GM18870 (cell line): Measurements from ENCODE around the gene REEP6.
"Not testable (repeated sequence)": the region's sequence is repeated elsewhere in the genome, so short reads cannot be mapped to it uniquely, and the experiment has no call there.

Source experiments
- ATAC-seq: cut with Tn5 transposase; IDR thresholded peaks from one replicate; pipeline ENCODE4 v1.9.1; 2021; ENCODE audit warnings: moderate library complexity; ENCODE audit not compliant: unreplicated experiment

The REEP6 gene

GRCh38 chr19:1522838-1523237, 31.9 kb downstream of the REEP6 start:
- ATAC-seq, result no peak

DNA sequence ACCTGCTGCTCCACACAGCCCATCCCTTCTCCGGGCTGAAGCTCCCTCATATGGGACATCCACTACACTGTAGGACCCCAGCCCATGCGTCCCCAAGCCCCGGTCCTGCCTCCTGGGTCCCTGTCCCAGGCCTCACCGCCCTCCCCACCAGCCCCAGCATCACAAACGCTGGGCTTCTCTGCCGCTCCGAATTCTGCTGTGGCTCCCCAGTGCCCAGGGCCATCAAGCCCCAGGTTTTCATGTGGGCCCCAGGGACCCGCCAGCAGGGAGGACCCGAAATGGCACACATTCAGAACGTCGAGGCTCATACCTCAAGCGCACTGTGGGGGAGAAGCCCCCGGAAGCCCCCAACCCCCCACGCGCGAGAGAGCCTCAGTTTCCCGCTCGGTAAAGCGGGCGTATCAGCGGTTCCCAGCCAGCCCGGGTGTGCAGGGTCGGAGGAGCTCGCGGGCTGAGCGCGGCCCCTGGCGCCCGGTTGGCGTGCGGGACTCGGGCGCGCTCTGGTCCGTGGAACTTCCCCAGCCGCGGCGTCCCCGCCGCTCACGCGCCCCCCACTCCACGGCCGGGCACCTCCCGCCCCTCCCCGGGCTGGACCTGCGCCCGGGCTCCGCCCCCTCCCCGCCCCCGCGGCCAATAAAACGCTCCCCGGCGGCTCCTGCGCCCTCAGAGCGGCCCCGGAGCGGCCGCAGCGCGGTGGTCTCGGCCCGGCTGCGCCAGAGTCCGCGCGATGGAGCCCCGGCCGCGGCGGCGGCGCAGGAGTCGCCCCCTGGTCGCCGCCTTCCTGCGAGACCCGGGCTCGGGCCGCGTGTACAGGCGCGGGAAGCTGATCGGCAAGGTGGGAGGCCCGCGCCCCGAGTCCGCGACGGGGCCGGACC, 32.7 kb downstream of the REEP6 start, which contains the start of gene PLK5:
PLK5 (plus strand) TSS at position 666 of the 875 bp plus-strand sequence. CDS start 2,920 bp downstream, outside the sequence.
- no peak for ATAC-seq

DNA sequence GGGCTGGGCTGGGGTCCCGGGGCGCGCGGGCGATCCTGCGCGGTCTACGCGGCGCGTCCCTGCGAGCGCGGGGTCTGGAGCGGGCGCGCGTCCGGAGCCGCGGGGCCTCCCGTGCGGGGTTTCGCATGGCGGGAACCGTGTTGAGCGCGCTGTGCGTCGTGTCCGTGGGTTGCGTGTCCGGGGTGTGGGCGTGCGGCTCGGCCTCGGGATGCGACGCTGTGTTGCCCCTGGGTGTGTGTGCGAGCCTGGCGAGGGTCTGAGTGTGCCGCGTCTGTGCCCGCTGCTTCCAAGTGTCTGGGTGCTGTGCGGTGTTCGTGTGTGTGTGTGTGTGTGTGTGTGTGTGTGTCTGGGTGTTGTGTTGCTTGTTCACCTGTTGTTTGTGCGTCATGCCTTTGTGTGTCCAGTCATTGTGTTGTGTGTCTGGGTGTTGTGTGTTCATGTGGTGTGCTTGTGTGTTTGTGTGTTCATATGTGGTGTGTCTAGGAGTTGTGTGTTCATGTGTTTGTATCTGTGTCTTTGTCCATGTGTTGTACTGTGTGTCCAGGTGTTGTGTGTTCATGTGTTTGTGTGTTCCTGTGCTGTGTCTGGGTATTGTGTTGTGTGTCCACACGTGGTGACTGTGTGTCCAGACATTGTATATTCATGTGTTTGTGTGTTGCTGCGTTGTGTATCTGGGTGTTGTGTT, 33.4 kb downstream of the REEP6 start:
- no peak for ATAC-seq

- no peak for ATAC-seq
Observed at GRCh38 chr19:1524972-1525325, 34.0 kb downstream of the REEP6 start.

GRCh38 chr19:1525343-1525742, 34.4 kb downstream of the REEP6 start:
- ATAC-seq, result no peak

DNA sequence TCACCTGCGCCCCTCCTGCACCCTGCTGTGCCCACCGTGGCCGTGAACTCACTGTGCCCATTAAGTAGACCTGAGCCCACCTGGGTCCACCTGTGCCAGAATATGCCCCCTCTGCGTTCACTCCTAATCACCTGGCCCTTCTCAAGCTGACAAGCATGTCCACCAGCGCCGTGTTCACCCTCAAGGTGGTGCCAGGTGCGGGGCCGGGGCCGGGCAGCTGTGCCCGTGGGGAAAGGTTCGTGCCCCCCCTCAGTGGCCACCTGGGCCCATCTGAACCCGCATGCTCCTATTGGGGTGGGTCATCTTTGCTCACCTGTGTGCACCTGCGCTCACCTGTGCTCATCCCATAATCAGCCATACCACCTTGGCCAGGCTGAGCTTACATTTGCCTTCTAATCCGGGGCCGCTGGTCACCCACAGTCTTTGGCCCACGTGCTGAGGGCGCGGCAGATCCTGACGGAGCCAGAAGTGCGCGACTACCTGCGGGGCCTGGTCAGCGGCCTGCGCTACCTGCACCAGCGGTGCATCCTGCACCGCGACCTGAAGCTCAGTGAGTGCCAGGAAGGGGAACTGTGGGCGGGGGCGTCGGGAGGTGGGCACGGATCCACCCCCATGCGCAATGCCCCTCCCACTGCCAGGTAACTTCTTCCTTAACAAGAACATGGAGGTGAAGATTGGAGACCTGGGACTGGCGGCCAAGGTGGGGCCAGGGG, 35.2 kb downstream of the REEP6 start:
- no peak for ATAC-seq

GRCh38 chr19:1526979-1527649, 36.1 kb downstream of the REEP6 start:
- ATAC-seq, result no peak

DNA sequence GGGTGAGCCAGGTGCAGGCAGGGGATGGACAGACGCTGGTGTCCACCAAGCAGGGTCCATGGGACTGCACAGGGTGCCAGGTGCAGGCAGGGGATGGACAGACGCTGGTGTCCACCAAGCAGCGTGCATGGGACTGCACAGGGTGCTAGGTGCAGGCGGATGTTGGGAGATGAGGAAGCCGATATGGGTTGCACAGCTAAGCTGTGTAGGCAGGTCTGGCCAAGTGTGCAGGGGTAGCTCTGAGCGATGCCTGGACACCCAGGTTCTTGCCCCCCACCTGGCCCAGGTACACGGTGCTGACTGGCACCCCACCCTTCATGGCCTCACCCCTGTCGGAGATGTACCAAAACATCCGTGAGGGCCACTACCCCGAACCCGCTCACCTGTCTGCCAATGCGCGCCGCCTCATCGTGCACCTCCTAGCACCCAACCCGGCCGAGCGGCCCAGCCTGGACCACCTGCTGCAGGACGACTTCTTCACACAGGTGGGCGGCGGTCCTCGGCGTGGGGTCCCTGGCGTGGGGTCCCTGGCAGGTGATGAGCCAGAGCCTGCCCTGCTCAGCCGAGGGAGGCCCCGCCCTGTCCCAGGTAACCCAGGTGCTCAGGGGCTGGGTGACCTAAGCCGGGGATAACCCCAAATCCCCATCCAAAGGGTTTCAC, 36.8 kb downstream of the REEP6 start:
- no peak for ATAC-seq

GRCh38 chr19:1528596-1529429, 37.8 kb downstream of the REEP6 start:
- ATAC-seq, result no peak

- no peak for ATAC-seq
Observed at GRCh38 chr19:1529430-1529816, 38.4 kb downstream of the REEP6 start.

GRCh38 chr19:1530856-1531255, 39.9 kb downstream of the REEP6 start:
- ATAC-seq, result not testable (repeated sequence)

DNA sequence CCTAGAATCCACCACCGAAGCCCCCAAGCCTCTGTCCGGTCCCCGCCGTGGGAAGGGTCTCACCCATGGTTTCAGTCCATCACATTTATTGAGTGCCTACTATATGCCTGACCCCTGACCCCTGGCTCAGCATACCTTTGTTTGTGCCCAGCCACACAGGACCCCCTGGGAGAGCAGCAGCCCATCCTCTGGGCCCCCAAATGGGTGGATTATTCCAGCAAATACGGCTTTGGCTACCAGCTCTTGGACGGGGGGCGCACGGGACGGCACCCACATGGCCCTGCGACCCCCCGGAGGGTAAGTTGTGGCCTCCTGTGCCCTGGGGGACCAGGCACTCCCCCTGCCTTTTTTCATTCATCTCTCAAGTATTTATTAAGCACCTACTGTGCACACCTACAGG, 40.6 kb downstream of the REEP6 start:
- no peak for ATAC-seq

GRCh38 chr19:1532003-1532402, 41.0 kb downstream of the REEP6 start:
- ATAC-seq, result no peak

GRCh38 chr19:1533510-1534150, 42.6 kb downstream of the REEP6 start:
- no peak for ATAC-seq

GRCh38 chr19:1534972-1535371, 44.0 kb downstream of the REEP6 start:
- no peak for ATAC-seq

- not testable (repeated sequence) for ATAC-seq
Observed at GRCh38 chr19:1535699-1536098, 44.7 kb downstream of the REEP6 start.

GRCh38 chr19:1538978-1539377, 48.0 kb downstream of the REEP6 start:
- ATAC-seq, result no peak

DNA sequence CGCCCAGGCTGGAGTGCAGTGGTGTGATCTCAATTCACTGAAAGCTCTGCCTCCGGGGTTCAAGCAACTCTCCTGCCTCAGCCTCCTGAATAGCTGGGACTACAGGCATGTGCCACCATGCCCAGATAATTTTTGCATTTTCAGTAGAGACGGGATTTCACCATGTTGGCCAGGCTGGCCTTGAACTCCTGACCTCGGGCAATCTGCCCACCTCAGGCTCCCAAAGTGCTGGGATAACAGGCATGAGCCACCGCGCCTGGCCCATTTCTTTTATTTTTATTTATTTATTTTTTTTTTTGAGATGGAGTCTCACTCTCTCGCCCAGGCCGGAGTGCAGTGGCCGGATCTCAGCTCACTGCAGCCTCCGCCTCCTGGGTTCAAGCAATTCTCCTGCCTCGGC, 48.8 kb downstream of the REEP6 start:
- not testable (repeated sequence) for ATAC-seq

- ATAC-seq, result no peak
Observed at GRCh38 chr19:1540365-1540925, 49.5 kb downstream of the REEP6 start.
